HUES48 (cell line): Measurements from ENCODE around the gene MACROD2.
A peak's percentile ranks its signal among the peaks of the same experiment; 100 is the strongest.

Experiments
- H3K27ac ChIP-seq: one replicate; pipeline ENCODE4 v1.7.0; 2013; ENCODE audit warnings: low read depth, low read length, inconsistent platforms
- H3K27me3 ChIP-seq: 2 replicates; pipeline ENCODE4 v1.6.1; 2013; ENCODE audit warnings: mild to moderate bottlenecking, low read length; ENCODE audit not compliant: control insufficient read depth, insufficient read depth
- H3K36me3 ChIP-seq: 2 replicates; pipeline ENCODE4 v1.6.1; 2013; ENCODE audit warnings: low read length; ENCODE audit not compliant: control insufficient read depth, insufficient read depth
- H3K4me1 ChIP-seq: 2 replicates; pipeline ENCODE4 v1.6.1; 2013; ENCODE audit warnings: mild to moderate bottlenecking, low read length; ENCODE audit not compliant: control insufficient read depth, insufficient read depth
- H3K4me3 ChIP-seq: 2 replicates; pipeline ENCODE4 v1.5.1; 2013; ENCODE audit warnings: mild to moderate bottlenecking, low read depth, low read length
- H3K9ac ChIP-seq: 2 replicates; pipeline ENCODE4 v1.6.1; 2013; ENCODE audit warnings: mild to moderate bottlenecking, low read depth, low read length, moderate library complexity
- H3K9me3 ChIP-seq: 2 replicates; pipeline ENCODE4 v1.6.1; 2013; ENCODE audit warnings: low read length; ENCODE audit not compliant: control insufficient read depth, insufficient read depth

Gene MACROD2

DNA sequence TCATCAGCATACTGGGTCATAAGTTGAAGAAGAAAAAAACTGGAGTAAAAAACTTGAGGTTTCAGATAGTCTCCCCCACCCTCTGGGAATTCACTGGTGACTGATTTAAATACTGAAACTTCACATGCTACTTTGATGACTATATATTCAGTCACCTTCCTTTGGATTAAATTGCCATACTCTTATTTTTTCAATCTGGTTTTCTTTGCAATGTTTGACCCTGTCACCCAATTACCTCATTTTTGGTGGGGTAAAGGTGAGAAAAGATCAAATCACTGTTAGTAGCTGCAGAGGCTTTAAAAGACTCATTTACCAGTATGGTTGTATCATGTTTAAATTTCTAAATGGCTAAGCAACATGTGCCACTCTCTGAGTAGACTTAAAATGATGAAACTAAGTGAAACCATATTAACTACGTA lies 1204.8 kb downstream of the MACROD2 start:
- Histone ChIP-seq H3K27ac (no peak overlapping the region), H3K4me3 (no peak overlapping the region), H3K36me3 (no peaks in the 10 kb centered on the region), H3K4me1 (no peaks in the 10 kb centered on the region), H3K9me3 (no peaks in the 10 kb centered on the region), H3K9ac (no peak overlapping the region), H3K27me3 (no peaks in the 10 kb centered on the region)

DNA sequence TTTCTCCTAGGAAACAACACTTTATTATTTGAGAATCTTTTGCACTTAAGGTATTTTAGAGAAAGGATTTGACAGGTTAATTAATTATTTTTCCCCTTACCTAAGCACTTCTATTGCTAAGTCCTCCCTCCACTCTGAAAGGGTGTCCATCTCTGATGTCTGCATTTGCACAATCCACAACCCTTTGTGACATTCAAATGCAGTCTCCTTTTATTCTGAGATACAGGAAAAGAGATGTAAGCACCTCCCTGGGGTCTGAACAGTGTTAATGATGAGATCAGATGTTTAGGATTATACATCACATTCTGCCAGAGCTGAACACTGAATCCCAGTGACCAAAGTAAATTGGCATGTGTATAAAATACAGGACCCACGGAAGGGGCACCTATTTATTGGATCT lies 1206.3 kb downstream of the MACROD2 start:
- H3K36me3 ChIP-seq, result no peaks in the 10 kb centered on the region
- H3K4me3 ChIP-seq, result no peak overlapping the region
- H3K4me1 ChIP-seq, result no peaks in the 10 kb centered on the region
- H3K9ac ChIP-seq, result no peak overlapping the region
- no peaks in the 10 kb centered on the region for H3K9me3 ChIP-seq
- no peaks in the 10 kb centered on the region for H3K27me3 ChIP-seq
- H3K27ac ChIP-seq, result no peak overlapping the region

DNA sequence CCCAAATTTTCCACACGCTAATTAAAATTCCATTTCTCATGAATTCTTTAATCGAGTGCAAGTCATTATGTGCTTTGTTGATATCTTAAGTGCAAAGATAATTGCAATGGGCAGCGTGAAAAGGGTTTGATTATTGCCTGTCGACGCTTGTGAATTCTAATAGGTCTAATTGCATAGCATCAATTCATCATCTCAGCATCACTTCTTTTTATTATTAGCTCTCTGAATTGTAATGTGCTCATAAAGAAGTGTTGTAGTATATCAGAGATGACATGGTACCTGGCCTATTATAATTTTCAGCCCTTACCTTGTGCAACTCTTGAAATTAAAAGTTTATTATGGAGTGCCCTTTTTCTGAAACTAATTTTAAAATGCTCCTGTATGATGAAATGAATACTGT lies 1208.9 kb downstream of the MACROD2 start:
- H3K4me1 ChIP-seq, result no peaks in the 10 kb centered on the region
- no peak overlapping the region for H3K4me3 ChIP-seq
- no peak overlapping the region for H3K27ac ChIP-seq
- no peaks in the 10 kb centered on the region for H3K36me3 ChIP-seq
- H3K27me3 ChIP-seq, result no peaks in the 10 kb centered on the region
- no peaks in the 10 kb centered on the region for H3K9me3 ChIP-seq
- no peak overlapping the region for H3K9ac ChIP-seq

DNA sequence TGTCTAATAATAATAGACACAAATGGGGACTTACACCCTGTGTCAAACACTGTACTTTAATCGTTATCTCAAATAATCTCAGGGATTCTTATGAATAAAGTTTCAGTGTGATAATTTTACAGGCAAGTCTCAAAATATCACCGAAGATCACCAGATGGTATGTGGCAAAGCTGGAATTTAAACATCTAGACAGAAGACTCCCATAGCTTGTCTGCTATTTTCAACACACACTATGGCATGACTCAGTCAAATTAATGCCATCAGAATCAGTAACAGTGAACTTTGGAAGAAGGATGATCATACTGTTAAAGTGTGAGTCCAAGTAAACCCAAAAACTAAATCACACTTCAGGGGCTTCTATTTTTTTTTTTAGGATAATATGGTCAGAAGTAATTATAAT lies 1209.7 kb downstream of the MACROD2 start:
- Histone ChIP-seq H3K36me3 (no peaks in the 10 kb centered on the region), H3K4me3 (no peak overlapping the region), H3K27me3 (no peaks in the 10 kb centered on the region), H3K9ac (no peak overlapping the region), H3K27ac (no peak overlapping the region), H3K9me3 (no peaks in the 10 kb centered on the region), H3K4me1 (no peaks in the 10 kb centered on the region)

DNA sequence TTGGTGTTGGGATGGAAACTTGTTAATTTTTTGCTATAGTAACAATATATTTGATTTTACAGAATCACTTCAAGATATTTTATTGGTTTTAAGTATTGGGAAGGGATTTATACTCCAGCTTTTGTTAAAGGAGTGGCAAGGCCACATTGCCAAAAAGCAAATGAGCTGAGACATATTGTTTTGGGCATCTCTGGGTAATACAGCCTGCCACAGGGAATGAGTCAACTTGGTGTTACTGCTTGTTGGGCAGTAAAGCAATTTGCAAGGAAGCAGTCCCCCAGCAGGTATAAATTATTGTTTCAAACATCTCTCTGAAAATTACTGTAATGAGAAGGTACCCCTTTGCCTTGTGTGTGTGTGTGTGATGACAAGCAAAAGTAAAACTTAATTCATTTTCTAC lies 1210.4 kb downstream of the MACROD2 start:
- Histone ChIP-seq H3K27me3 (no peaks in the 10 kb centered on the region), H3K4me1 (no peaks in the 10 kb centered on the region), H3K27ac (no peak overlapping the region), H3K9ac (no peak overlapping the region), H3K9me3 (no peaks in the 10 kb centered on the region), H3K4me3 (no peak overlapping the region), H3K36me3 (no peaks in the 10 kb centered on the region)

DNA sequence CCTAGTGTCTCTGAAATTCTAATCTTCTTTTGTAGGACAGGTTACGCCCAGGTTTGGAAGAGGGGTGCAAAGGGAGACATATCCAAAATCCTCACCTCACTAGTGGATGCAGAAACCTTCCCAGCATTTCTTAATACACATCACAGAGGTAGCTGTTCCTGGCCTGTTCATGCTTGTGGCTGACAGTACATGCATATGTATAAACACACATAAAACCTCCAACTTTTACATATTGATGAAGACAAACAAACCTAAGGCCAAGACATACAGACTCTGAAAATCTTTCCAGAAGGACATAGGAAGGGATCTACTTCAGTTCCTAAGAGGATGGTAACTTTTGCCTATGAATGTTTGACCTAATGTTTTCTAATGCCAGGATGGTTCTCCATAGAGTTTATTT lies 1214.2 kb downstream of the MACROD2 start:
- Histone ChIP-seq H3K9ac (no peak overlapping the region), H3K27me3 (no peaks in the 10 kb centered on the region), H3K9me3 (peaks cover 5% of the 10 kb centered on the region; the same call in 1 of the 2 replicates), H3K36me3 (no peaks in the 10 kb centered on the region), H3K4me1 (no peaks in the 10 kb centered on the region), H3K4me3 (no peak overlapping the region), H3K27ac (no peak overlapping the region)

DNA sequence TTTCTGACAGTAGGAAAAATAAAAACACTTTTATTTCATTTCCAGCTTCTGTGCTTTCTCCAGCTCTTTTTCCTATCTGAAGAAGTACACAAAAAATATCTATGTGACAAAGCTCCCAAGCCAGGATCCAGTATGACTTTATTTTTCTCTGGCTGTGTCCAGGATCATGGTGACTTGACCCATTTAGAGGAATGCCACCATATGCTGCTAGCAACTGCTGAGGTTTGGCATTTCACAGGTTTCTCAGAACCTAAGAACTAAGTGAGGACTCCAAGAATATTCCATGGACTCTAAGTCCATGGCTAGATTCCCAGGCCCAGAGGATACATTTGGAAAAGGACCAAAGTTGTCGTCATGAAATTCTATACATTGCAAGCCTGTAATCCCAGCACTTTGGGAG lies 1218.7 kb downstream of the MACROD2 start:
- Histone ChIP-seq H3K27me3 (no peaks in the 10 kb centered on the region), H3K9me3 (peaks cover 5% of the 10 kb centered on the region; the same call in 1 of the 2 replicates), H3K4me1 (no peaks in the 10 kb centered on the region), H3K27ac (no peak overlapping the region), H3K9ac (no peak overlapping the region), H3K36me3 (no peaks in the 10 kb centered on the region), H3K4me3 (no peak overlapping the region)

DNA sequence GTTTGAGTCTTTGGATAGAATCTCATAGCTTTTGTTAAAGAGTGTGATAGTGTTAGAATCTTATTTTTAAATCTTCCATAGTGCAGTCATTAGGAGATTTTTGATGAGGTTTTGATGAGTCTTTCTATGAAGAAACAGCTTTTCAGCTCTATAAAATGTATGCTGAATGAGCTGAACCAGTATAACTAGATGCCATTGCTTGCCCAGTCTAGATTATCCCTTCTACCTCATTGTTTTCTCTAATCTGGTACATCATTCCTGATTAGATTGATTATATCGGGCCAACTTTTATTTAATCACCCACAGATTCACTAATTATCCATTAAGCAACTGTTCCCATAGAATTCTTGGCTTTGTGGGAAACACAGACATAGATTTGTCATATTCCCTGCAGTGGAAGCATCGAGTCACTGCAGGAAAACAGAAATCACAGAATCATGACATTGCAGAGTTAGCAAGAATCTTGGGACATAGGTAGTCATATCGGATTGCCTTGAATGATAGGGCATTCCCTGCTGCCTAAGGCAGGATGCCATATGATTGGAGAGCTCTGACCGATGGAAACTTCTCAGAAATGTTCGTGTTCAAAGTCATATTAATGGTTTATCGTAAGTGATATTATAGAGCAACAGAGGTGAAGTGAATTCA lies 1224.8 kb downstream of the MACROD2 start:
- H3K4me1 ChIP-seq, result peaks cover 28% of the 10 kb centered on the region
- H3K27me3 ChIP-seq, result no peaks in the 10 kb centered on the region
- no peaks in the 10 kb centered on the region for H3K36me3 ChIP-seq
- H3K27ac ChIP-seq, result peak overlapping the region; percentile 86
- H3K4me3 ChIP-seq, result no peak overlapping the region
- no peak overlapping the region for H3K9ac ChIP-seq
- H3K9me3 ChIP-seq, result no peaks in the 10 kb centered on the region

DNA sequence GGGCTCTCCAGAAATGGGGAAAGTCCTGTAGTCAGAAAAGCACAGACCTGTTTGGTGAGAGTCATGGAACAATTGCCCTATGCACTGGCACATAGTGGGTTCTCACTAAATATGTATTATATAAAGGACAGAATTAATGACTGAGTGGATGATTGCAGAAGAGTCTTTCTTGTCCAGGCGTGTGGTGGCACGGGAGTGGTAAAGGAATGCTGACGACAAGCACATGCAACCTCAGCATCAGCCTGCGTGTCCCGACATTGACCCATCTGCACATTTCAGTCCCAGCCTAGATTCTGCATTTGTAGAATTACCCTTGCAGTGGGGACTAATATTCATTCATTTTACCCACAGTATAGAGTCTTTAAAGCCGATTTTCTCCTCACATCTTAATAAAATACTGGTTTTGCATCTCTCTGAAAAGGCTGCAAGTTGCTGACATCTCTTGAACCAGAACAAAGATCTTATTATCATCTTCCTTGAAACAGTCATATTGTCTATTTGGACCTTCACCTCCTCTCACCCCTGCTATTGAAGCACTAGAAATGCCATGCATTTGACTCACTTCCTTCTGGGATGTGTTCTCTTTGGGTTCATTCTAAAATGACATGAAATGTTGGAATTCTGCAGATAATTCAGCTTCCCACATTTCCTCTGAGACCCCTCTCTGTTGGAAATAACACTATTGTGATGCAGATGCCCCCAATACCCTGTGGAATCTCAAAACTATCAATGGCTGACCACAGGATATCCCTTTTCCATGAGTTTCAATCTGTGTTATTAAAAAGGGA lies 1225.7 kb downstream of the MACROD2 start:
- no peaks in the 10 kb centered on the region for H3K36me3 ChIP-seq
- H3K4me1 ChIP-seq, result peaks cover 28% of the 10 kb centered on the region
- peak overlapping the region; percentile 86 for H3K27ac ChIP-seq
- no peaks in the 10 kb centered on the region for H3K27me3 ChIP-seq
- H3K9ac ChIP-seq, result no peak overlapping the region
- no peak overlapping the region for H3K4me3 ChIP-seq
- no peaks in the 10 kb centered on the region for H3K9me3 ChIP-seq

DNA sequence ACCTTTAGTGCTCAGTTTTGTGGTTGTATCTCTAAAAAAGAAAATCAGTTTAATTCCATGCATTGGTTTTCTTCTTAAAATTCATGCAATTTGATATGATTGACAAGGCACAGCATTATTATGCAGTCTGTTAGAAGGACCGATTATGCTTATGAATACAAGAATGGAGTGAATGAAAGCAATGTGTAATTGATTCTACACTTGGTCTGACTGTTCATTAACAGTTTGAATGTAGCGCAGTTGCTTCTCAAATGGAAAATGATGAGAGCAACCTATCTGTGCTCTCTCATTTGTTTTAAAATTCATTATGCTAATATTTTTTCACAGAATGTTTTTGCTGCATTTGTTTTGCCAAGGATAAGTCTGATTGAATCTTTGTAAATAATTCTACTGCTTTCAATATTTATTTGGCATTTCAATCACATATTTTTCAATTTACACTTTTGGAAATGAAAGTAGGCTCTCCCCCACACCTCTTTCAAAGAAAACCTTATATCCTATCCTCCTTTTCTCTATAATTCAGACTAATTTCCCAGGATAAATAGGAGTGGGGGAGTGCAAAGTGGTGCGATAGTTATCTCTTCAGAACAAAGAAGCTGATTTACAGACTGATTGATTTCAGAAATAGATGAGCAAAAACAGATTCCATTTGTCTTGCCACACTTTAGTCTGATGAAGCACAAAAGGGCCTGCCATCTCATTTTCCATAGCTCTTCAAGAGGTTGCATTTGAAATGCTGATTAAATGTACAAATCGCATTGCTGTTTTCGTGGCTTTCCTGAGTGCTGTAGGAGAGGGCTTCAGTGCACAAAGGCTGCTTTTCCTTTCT lies 1227.4 kb downstream of the MACROD2 start:
- no peaks in the 10 kb centered on the region for H3K27me3 ChIP-seq
- no peak overlapping the region for H3K9ac ChIP-seq
- H3K4me3 ChIP-seq, result no peak overlapping the region

DNA sequence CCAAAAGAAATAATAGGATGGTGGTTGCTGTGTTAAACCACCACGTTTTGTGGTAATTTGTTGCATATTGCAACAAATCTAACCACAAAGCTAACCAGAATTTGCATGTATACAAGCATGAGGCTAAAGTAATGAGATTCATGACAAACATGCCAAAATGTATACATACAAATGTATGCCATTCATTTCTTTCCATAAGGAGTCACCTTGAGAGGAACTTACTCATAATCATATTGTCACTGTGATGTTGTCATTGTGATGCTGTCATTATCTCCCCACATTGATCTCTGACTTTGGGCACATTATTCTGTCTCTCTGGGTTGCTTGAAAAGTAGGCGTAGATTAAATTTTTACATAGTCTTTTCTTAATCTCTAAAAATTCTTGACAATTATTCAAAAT lies 1228.9 kb downstream of the MACROD2 start:
- Histone ChIP-seq H3K36me3 (no peaks in the 10 kb centered on the region), H3K27me3 (no peaks in the 10 kb centered on the region), H3K27ac (no peak overlapping the region), H3K4me3 (no peak overlapping the region), H3K9me3 (no peaks in the 10 kb centered on the region), H3K4me1 (peaks cover 28% of the 10 kb centered on the region), H3K9ac (no peak overlapping the region)

More for the DNA sequence above, 1227.4 kb downstream of the MACROD2 start:
- no peaks in the 10 kb centered on the region for H3K36me3 ChIP-seq
- H3K27ac ChIP-seq, result no peak overlapping the region
- no peaks in the 10 kb centered on the region for H3K9me3 ChIP-seq
- peaks cover 28% of the 10 kb centered on the region for H3K4me1 ChIP-seq
